ENCODE results near the gene RALGDS. TPM values are rescaled to one million over a fixed set of nuclear protein-coding genes. Genes with fewer than 3 reads are reported as not detected.

The RALGDS gene
- total and polyA plus RNA-seq, 2 donors (not counting 1 experiment from before 2014, with no cell fraction given) = 62.4 to 88.0 TPM

GRCh38 chr9:133148199-133149129 lies 27.4 kb upstream of the RALGDS start:
- H3K4me2 ChIP-seq (replicated peaks; ENCODE audit: low read depth, low read length, poor library complexity, severe bottlenecking) = peak overlapping the region; percentile 83
- H3K27me3 ChIP-seq (replicated peaks in 1 of 4; ENCODE audit: control extremely low read depth in 1 of 4, control insufficient read depth in 3 of 4, insufficient read depth in 4 of 4, low read length in 3 of 4) = no peaks in the 10 kb centered on the region
- POLR2A ChIA-PET = interaction anchor here (0.7 to 2.1 kb wide), 8 partner anchors 8 to 27 kb away, joined by 3 to 11 read pairs (median 4); partner anchors contain the start of gene RALGDS
- CTCF ChIA-PET = interaction anchor here (0.9 to 12.7 kb wide), 12 partner anchors 8 to 338 kb away, joined by 3 to 599 read pairs (median 6); partner anchors contain the start of genes GTF3C5, RALGDS and TSC1
- Mint-ChIP-seq H3K4me3 (peak overlapping the region; percentile 87), H3K27ac (peak overlapping the region; percentile 86), H3K27me3 (no peaks in the 10 kb centered on the region), H3K9me3 (ENCODE audit: insufficient read depth) (no peaks in the 10 kb centered on the region), H3K4me1 (peaks cover 45% of the 10 kb centered on the region)
- no peaks in the 10 kb centered on the region for H3K9me3 ChIP-seq (ENCODE audit: control extremely low read depth in 1 of 3, control insufficient read depth in 2 of 3, insufficient read depth in 1 of 3, low read length in 2 of 3)
- intact Hi-C loops (cut with micrococcal nuclease) = loop anchor here (1.0 to 5.0 kb wide), 4 partner anchors 14 to 919 kb away; partner anchors contain the start of genes BRD3, GBGT1 and RALGDS
- H3K9ac ChIP-seq (ENCODE audit: low read length) = peak overlapping the region; percentile 79
- peaks cover 29 to 41% of the 10 kb centered on the region in 2 donors for H3K4me1 ChIP-seq (ENCODE audit: control insufficient read depth in 2 of 2, insufficient read depth in 2 of 2, low read length in 2 of 2)
- peak overlapping the region; percentile 92 to 93 for H3K27ac ChIP-seq (ENCODE audit: low read length in 2 of 2)
- H3K4me3 ChIP-seq (ENCODE audit: control extremely low read depth in 1 of 5, extremely low read depth in 1 of 5, insufficient read depth in 1 of 5, low read depth in 2 of 5, low read length in 4 of 5) = peak overlapping the region; percentile 68 to 93 (median 70)
- TF ChIP-seq CTCF (IDR thresholded peaks at IDR 0.05) (no peak), EZH2 (IDR thresholded peaks at IDR 0.05; ENCODE audit: borderline replicate concordance, insufficient read depth, low read depth, low read length, poor library complexity, severe bottlenecking) (no peak)
- H3K36me3 ChIP-seq (replicated peaks in 1 of 2; ENCODE audit: control extremely low read depth in 1 of 2, control insufficient read depth in 1 of 2, extremely low read depth in 1 of 2, insufficient read depth in 2 of 2, low read length in 1 of 2) = no peaks in the 10 kb centered on the region
- WGBS (ENCODE audit: insufficient coverage) = under 1% methylated on average over 59 of the region's 65 CpGs
- H4K20me1 ChIP-seq (ENCODE audit: control insufficient read depth, insufficient read depth, low read length, poor library complexity, severe bottlenecking) = peaks cover 35% of the 10 kb centered on the region
- H3K79me2 ChIP-seq (ENCODE audit: control insufficient read depth, insufficient read depth, low read length) = peaks cover 49% of the 10 kb centered on the region
- peak; percentile 78 for DNase-seq
- peak overlapping the region; percentile 30 for H2AFZ ChIP-seq (ENCODE audit: insufficient read depth, low read depth, low read length, poor library complexity, severe bottlenecking)
- ATAC-seq (ENCODE audit: low read depth) = peak; percentile 5
